Cardiac septum (tissue), 1 donor: ENCODE measurements around the gene A4GALT. TPM values are rescaled to one million over a fixed set of nuclear protein-coding genes. Genes with fewer than 3 reads are reported as not detected.

Experiments used
- DNase-seq: peaks from one replicate; pipeline ENCODE4 v3.0.0-alpha.2; 2020; ENCODE audit warnings: low spot score
- intact Hi-C: fragments of 100-400 bp; cut with DNase I; formaldehyde crosslinking; loops from one replicate; pipeline ENCODE4 v1.14.0; 2022
- total RNA-seq: library from RNA; stranded (reverse); fragmentation: NEBNext Ultra II Directional; extraction: Animal tissue kit (Norgen Biotek cat#: 25700); gene quantifications from one replicate; pipeline ENCODE4 v1.2.1, GENCODE V29; 2021
- donor health status: DM: no; HTN: no; CAD: no.

The A4GALT gene
- total RNA-seq, 1 donor from 2014 or later, result 97.7 TPM

DNA sequence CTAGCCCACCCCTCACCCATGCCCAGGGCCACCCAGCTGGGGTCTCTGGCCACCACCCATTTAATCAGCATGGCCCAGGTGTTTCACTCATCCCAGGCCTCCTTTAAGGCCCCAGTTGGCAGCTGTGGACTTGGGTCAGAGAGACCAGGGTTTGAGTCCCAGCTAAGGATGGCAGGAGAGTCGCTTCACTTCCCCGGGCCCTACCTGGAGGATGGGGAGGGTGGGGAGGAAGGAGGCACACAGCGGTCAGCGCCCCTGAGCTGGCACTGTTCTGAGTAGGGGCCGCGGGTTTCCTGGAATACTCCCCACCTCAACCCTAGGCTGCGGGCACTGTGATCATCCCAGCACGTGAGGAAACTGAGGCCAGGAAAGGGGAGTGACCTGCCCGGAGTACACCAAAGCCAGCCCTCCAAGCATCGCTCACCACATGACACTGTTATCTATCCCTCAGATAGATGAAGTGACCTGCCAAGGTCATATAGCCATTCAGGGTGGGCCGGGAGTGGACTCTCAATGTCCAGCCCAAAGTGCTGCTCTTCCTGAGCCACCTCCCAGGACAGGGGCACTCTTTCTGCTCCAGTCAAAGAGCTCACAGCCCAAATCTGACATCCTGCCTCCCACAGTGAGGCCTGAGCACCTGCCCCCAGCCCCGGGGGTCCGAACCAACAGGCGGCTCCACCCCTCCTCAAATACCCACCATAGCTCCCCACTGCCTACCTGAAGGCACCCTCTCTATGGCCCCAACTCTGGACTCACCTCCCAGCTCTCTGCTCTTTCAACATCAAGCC, 76.8 kb downstream of the A4GALT start:
- intact Hi-C loops, result loop anchor here (2.0 kb wide), 1 partner anchor 43 kb away; no protein-coding TSS in a partner anchor
- no peak for DNase-seq

DNA sequence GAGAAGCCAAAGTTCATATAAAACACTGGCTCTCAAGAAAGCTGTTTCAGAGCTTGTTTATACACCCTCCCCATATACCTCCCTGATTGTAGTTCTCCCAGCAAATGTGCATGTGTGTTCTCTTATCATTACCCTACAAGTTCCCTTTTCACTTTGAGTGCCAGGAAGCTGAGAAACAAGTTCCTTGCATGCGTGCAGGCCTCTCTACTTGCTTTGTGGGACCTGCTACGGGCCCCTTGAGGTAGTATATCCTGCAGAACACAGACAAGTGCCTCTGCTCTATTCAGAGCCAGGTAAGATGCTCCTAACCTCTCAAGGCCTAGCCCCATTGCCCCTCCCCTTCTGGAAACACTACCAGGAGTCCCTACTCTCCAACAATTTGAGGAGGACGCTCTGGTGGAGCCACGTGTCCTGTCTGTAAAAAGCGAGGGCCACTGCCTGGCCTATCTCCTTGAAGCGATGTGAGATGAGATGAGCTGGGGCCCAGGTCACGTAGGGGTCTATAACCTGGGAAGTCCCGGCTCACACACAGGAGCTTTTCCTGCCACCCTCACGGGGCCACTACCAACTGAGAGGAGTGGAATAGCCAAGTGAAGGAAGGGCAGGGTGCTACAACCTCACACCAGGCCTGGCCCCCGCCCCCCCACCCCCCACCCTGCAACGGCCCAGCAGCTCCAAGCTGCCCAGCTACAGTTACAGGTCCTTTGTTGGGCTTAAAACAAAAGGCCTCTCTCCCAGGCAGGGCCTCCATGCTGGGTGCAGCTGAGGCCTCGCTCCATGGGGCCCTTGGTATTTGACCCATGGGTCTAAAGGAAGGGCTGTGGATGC, 77.7 kb downstream of the A4GALT start:
- DNase-seq, result no peak
- intact Hi-C loops, result no loop called here

Other genes with a start within 250 kb of the A4GALT start
- gene RRP7A, start 201.1 kb downstream of the A4GALT start, total RNA-seq, result 25.5 TPM
- gene SERHL2, start 166.9 kb downstream of the A4GALT start, total RNA-seq, result 1.9 TPM
- gene POLDIP3, start 106.0 kb downstream of the A4GALT start, total RNA-seq, result 34.9 TPM
- gene ATP5MGL, start 80.3 kb downstream of the A4GALT start, total RNA-seq, result 0.51 TPM
- gene CYB5R3, start 71.5 kb downstream of the A4GALT start, total RNA-seq, result 428 TPM
- 32.5 TPM for gene ARFGAP3, start 136.4 kb upstream of the A4GALT start, total RNA-seq